Measurements from ENCODE around the gene C4BPB. TPM values are rescaled to one million over a fixed set of nuclear protein-coding genes. Genes with fewer than 3 reads are reported as not detected.

C4BPB gene
- total and polyA plus RNA-seq, 2 of the 8 experiments (the other 6 are each of a cell fraction or from before 2014, with no cell fraction given): not detected

DNA sequence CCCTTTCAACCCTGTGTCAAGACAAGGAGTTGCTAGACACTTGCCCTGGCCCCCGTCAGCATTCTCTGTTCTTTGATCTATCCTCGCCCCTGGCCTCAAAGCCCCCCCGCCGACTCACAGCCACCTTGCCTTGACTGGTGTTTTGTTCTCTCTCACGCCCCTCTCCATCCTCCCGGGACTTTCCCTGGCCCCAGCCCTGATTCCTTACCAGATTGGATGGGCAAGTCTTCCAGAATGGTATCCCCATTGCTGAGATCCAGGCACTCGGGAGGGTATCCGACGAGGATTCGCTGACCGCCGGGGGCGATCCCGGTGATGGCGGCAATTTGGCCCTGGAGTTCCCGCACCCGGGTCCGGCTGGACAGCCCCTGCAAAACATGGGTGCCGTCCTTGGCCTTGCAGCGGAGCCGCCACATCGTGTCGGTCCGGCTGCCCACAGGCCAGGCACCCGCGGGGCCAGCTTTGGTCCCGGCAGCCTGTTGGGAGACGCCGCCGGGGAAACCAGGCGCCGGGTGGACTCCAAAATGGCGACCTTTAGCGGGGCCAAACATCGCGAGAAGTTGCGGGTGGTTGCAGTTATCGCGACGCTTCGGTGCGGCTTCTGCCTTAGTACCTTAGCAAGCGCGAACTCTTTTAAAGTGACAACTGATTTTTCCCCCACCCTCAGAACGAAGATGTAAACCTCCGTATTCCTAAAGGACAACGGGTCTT is 38.0 kb upstream of the C4BPB start (continued):
- TF ChIP-seq TAF7 (optimal IDR thresholded peaks at IDR 0.05; ENCODE audit: borderline replicate concordance, low read depth, low read length): peak; percentile 22
- TF ChIP-seq TBP (IDR thresholded peaks at IDR 0.05; ENCODE audit: low read depth, low read length): 0 out of 2 replicates have a peak, but pooled peaks have one; percentile 27
- no peak for TF ChIP-seq SIX5 (IDR thresholded peaks at IDR 0.05; ENCODE audit: low read depth, low read length)
- TF ChIP-seq, protein P1, sequence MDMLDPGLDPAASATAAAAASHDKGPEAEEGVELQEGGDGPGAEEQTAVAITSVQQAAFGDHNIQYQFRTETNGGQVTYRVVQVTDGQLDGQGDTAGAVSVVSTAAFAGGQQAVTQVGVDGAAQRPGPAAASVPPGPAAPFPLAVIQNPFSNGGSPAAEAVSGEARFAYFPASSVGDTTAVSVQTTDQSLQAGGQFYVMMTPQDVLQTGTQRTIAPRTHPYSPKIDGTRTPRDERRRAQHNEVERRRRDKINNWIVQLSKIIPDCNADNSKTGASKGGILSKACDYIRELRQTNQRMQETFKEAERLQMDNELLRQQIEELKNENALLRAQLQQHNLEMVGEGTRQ (IDR thresholded peaks at IDR 0.05; ENCODE audit: low read length): no peak
- peak in 1 of 2 experiments; percentile 68; a peak in 1 of 4 replicates for TF ChIP-seq SIN3A (conservative IDR thresholded peaks at IDR 0.05 in 1 of 2, IDR thresholded peaks at IDR 0.05 in 1 of 2; ENCODE audit: low read depth in 1 of 2, low read length in 2 of 2)
- TF ChIP-seq CBX8 (IDR thresholded peaks at IDR 0.05; ENCODE audit: borderline replicate concordance, low read depth, low read length): no peak
- peak; percentile 46; the same call in 1 of the 2 replicates for TF ChIP-seq POLR2AphosphoS5 (IDR thresholded peaks at IDR 0.05; ENCODE audit: low read depth, low read length)
- peak; percentile 97 for TF ChIP-seq YY1 (IDR thresholded peaks at IDR 0.05; ENCODE audit: low read depth, low read length)
- TF ChIP-seq RFX5 (IDR thresholded peaks at IDR 0.05; ENCODE audit: borderline replicate concordance, low read depth, low read length): no peak
- peak; percentile 82 for TF ChIP-seq PHF8 (conservative IDR thresholded peaks at IDR 0.05; ENCODE audit: low read depth, low read length)
- peak; percentile 87 for TF ChIP-seq BRCA1 (IDR thresholded peaks at IDR 0.05; ENCODE audit: low read depth, low read length)
- no peak for TF ChIP-seq FOSL1 (IDR thresholded peaks at IDR 0.05; ENCODE audit: insufficient read depth, low read depth, low read length)
- TF ChIP-seq KDM4A (IDR thresholded peaks at IDR 0.05; ENCODE audit: low read depth, low read length, severe bottlenecking): peak; percentile 63
- 0 out of 2 replicates have a peak, but pooled peaks have one; percentile 16 for TF ChIP-seq TEAD4 (IDR thresholded peaks at IDR 0.05; ENCODE audit: low read depth, low read length)
- TF ChIP-seq KDM1A (IDR thresholded peaks at IDR 0.05; ENCODE audit: borderline replicate concordance, low read length): no peak
- TF ChIP-seq CEBPB (IDR thresholded peaks at IDR 0.05; ENCODE audit: low read depth, low read length): no peak
- no peak for TF ChIP-seq KDM5A (IDR thresholded peaks at IDR 0.05; ENCODE audit: low read length)
- TF ChIP-seq SUZ12 (IDR thresholded peaks at IDR 0.05; ENCODE audit: low read length): no peak
- TF ChIP-seq RXRA (IDR thresholded peaks at IDR 0.05; ENCODE audit: insufficient read depth, low read depth, low read length): no peak

All from H1 (cell line).